HG02623 (cell line): ENCODE data around the gene RBFOX1.

Source experiments
- ATAC-seq: cut with Tn5 transposase; IDR thresholded peaks from one replicate; pipeline ENCODE4 v1.9.1; 2021; ENCODE audit warnings: moderate library complexity; ENCODE audit not compliant: unreplicated experiment

RBFOX1 gene

GRCh38 chr16:7372095-7372494, 39.5 kb downstream of the RBFOX1 start:
- ATAC-seq = no peak

GRCh38 chr16:7373776-7374175, 41.1 kb downstream of the RBFOX1 start:
- no peak for ATAC-seq

DNA sequence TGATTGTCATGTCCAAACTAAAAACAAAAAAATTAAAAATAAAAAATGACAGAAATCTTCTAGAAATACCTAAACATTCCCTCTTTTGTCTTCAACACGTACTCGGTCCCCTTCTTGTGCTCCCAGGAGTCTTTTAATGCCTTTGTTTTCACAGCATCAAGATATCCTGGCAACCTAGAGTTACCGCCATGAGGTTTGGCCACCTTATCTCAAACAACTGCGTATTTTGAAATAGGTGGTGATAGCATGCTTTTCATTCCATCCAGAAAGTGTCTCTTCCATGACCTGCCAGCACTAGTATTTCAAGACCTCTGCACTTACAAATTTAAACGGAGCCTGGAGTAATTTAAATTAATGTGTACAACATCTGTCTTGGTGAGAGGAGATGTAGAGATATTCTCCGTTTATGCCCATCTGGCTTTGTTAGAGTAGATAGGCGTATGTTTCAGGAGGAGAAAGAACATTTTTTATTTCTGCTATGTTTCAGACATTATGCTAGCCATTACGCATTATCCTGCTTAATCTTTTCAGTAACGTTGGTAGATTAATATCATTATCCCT, 42.0 kb downstream of the RBFOX1 start:
- no peak for ATAC-seq

- no peak for ATAC-seq
These were observed 43.6 kb downstream of the RBFOX1 start for GRCh38 chr16:7376227-7376626.

GRCh38 chr16:7377231-7377630, 44.6 kb downstream of the RBFOX1 start:
- no peak for ATAC-seq

DNA sequence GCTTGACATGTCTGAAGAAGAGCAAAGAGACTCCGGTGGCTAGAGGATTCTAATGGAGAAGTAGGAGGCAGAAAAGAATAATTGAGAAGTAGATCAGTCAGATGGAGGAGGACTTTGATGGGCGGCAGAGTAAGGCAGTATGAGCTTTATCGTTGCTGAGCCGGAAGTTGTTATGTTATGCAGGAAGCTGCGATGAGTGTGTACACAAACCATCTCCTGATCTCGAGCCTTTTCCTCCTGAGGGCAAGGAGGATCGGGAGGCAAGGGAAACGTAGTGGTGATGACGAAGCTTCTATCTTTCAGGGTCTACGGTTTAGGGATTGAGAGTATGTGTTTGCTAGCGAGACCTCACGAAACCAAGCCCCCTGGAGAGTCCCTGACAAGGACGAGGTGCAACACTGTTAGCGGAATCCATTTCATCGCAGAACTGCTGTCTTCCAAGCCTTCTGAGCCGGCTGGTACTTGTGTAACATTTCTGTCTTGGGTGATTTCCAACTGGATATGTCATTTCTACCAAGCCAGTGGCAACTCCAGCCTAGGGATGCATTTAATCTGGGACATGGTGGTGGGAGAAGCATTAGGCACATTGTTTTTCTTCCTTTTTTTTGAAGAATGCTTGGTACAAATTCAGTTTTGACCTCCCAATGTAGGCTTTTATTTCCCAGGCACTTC, 45.5 kb downstream of the RBFOX1 start:
- ATAC-seq = no peak

DNA sequence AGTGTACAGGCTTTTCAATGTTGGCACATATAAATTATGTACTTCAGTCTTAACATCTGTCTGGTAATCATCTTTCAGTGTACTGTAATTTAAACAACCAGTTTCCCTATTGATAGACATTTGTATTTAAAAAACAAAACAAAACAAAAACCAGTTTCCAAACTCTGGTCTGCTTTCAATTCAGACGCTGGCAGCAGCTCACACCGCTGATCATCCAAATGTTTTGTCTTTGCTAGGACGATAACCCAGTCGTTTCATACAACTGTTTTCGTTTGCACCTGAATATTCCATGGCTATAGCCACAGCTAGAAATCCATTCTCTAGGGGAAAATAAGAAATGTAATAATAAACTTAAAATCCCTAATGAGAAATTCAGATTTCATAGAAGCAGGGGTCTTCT, 47.8 kb downstream of the RBFOX1 start:
- ATAC-seq = no peak

DNA sequence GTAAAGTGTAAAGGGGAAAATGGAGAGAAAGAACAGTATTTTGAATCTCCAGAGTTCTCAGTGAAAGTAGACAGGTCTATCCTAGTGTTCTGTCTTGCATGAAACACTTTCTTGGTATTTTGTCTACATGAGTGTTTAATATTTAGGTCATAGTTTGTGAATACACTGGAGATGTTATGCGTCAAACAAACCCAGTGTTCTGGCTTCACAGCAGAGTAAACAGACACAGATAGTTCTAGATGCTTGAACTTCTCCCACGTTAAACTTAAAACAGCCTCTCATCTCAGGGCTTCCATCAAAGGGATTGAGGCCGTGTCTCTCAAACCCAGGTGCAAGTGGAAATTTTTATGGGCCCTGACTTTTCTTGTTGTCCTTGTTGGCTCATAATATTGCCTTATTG, 48.3 kb downstream of the RBFOX1 start:
- ATAC-seq = no peak

- no peak for ATAC-seq
These were observed 49.0 kb downstream of the RBFOX1 start for GRCh38 chr16:7381671-7382070.

DNA sequence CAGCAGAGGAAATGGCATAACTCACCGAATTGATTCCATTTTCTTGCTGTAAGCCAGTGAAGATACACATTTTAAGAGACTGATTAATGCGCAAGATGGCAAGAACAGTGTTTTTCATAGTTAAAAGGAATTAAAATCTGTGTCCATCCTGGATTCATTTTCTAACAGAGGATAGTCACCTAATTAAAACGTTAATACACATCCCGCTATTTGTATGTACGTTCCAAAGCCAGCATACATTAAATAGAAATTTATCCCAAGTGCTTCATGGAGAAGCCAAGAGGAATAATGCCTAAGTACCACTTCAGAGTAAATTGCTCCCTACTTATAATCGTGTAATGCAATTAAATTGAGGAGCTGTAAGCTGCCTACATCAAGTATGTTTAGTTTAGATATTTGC, 49.9 kb downstream of the RBFOX1 start:
- ATAC-seq = no peak

DNA sequence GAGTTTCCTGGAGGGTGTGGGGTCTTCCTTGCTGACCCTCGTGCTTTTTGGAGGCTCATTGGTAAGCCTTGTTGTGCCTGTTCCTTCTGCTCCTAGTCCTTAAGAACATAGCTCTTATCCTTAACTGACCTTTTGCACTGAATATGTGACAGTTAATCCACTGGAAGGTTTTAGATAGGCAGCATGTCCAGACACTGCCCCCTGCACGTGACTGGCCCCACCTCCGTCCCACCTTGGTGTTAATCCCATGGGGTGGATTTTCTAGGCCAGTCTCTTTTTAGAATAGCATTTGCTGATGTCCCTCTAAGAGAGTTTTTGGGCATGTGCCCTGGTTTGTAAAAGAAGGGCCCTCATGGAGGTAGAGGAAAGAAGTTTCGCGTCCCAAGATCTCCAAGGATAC, 58.3 kb downstream of the RBFOX1 start:
- ATAC-seq = no peak

DNA sequence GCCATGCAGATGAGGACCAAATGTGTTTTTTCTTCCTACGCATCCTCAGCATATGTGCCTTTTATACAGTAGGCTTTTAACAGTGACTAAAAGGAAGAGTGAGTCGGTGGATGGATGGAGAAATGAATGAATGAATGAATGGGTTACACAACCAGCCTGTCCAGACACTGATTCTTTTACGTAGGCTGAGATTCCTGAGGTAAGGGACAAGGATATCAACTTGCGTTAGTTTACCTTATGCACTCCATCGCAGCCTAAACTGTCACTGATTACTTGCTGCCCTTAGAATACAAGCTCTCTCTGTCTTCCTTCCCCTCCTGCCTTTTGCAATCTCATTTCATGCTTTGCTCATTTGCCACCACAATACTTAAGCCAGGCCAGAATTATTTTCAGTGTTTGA, 59.0 kb downstream of the RBFOX1 start:
- no peak for ATAC-seq

GRCh38 chr16:7392206-7392605, 59.6 kb downstream of the RBFOX1 start:
- no peak for ATAC-seq

GRCh38 chr16:7393680-7394079, 61.0 kb downstream of the RBFOX1 start:
- no peak for ATAC-seq

DNA sequence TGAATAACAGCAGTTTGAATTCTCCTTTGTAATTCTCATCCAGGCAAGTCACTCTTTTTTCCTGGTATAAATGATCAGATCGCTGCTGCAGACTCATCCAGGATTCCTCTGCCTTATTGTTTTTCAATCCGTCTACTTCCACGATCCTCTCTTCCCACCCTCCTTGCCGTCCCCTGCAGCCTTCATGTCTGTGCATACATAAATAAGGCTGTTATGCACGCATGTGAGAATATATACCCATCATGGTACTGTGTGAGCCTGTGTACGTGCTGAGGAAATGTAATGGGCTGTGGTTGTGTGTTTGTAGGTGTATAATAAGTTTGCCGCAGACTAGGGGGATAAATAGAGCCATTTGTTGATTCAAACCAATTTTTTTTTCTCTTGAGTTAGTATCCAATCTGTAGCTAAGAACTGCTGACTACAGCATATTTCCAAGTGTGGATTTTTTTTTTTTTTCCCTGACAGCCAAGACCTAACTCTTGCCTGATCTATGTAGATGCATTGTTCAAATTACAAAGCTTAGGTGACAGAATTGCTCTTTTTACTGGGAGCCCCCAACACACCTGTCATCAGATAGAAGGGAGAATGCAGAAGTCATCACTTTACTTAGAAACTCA, 62.2 kb downstream of the RBFOX1 start:
- no peak for ATAC-seq

- no peak for ATAC-seq
These were observed 65.3 kb downstream of the RBFOX1 start for GRCh38 chr16:7397901-7398300.

- no peak for ATAC-seq
These were observed 65.9 kb downstream of the RBFOX1 start for GRCh38 chr16:7398536-7398935.

DNA sequence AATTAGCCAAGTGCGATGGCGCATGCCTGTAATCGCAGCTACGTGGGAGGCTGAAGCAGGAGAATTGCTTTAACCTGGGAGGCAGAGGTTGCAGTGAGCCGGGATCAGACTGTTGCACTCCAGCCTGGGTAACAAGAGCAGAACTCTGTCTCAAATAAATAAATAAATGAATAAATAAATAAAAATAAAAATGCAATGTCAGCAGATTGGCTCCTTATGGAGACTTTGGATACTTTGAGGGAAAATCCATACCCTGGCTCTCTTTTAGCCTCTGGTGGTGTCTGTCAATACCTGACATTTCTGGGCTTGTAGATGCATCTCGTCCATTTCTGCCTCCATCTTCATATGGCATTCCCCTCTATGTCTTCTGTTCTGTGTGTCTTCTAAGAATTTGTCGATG, 66.7 kb downstream of the RBFOX1 start:
- ATAC-seq = no peak

DNA sequence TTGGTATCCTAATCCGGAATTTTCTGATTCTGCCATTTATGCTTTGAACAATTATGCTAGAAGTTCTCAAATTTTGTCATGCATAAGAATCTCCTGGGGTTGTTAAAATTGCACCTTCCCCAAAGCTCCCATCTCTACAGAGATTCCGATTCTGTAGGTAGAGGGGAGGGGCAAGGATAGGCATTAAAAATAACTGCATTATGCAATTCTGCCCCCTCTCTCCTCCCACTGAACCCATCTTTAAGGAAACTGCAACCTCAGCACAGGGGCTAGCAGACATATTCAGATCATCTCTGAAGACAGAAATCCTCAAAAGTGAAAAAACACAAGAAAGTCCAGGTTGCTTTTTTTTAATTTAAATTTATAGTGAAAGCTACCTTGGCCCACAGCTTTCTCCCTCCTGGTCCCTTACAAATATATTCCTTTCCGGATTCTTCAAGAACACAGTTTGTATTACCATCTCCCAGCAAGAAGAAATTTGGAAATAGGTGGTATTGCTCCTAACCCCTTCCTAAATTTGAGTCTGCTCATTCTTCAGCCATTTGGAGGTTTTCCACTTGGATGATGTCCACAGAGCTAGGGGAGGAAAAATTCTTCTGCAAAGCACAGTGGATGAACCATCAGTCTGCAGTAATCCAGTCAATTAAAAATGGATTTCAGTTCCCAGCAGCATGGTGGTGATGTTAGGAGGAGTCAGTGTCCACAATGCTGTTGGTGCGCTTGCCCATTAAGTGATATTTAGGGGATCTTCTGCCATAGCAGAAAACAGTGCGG, 67.7 kb downstream of the RBFOX1 start:
- ATAC-seq = no peak

DNA sequence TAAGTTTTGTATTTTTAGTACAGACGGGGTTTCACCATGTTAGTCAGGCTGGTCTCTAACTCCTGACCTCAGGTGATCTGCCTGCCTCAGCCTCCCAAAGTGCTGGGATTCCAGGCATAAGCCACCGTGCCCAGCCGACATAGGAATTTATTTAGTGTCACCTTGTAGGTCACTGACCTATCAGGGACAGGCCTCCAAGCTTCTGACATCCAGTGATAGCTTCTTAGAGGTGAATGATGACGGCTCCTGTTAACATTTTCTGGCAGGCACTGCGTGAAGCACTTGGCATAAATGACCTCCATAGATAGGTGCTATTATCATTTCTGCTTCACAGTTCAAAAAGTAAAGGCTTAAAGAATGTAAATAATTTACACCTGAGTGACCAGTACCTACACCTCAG, 71.6 kb downstream of the RBFOX1 start:
- ATAC-seq = no peak

DNA sequence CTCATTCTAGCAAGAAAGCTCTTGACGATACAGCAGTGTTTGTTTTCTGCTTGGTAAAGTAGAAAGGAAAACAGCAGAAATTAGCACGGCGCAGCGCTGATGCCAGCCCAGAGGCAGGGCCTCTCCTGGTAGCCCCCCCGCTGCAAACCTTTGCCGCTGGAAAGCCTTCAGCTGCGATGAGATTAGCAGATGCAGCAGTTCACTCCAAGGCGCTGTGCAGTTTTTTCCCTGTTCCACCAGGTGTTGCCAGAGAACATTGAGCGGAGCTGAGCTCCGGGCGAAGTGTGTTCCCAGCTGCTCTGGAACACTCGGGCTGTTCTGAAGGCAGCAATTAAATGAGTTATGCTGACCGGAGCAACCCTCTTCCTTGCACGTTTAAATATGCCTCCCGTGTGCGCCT, 72.5 kb downstream of the RBFOX1 start:
- no peak for ATAC-seq
